ENCODE results near the gene CUZD1. TPM values are rescaled to one million over a fixed set of nuclear protein-coding genes. Genes with fewer than 3 reads are reported as not detected.

Gene CUZD1
- total RNA-seq, 2 experiments from 2014 or later, result 1.3 to 1.5 TPM

GRCh38 chr10:122841569-122841968 is 4.1 kb downstream of the CUZD1 start:
- H3K4me1 Mint-ChIP-seq (ENCODE audit: low read depth), result no peaks in the 10 kb centered on the region
- no peak for ATAC-seq
- H3K27ac Mint-ChIP-seq, result no peak overlapping the region
- POLR2A ChIA-PET, result no interaction called here
- H3K36me3 Mint-ChIP-seq (ENCODE audit: low read depth), result peaks cover 47% of the 10 kb centered on the region
- peaks cover 3% of the 10 kb centered on the region for H3K9me3 Mint-ChIP-seq
- H3K4me3 Mint-ChIP-seq, result no peak overlapping the region
- CTCF ChIA-PET, result no interaction called here
- intact Hi-C loops (cut with micrococcal nuclease), result no loop called here
- H3K27me3 Mint-ChIP-seq, result no peaks in the 10 kb centered on the region
- TF ChIP-seq, protein P1, sequence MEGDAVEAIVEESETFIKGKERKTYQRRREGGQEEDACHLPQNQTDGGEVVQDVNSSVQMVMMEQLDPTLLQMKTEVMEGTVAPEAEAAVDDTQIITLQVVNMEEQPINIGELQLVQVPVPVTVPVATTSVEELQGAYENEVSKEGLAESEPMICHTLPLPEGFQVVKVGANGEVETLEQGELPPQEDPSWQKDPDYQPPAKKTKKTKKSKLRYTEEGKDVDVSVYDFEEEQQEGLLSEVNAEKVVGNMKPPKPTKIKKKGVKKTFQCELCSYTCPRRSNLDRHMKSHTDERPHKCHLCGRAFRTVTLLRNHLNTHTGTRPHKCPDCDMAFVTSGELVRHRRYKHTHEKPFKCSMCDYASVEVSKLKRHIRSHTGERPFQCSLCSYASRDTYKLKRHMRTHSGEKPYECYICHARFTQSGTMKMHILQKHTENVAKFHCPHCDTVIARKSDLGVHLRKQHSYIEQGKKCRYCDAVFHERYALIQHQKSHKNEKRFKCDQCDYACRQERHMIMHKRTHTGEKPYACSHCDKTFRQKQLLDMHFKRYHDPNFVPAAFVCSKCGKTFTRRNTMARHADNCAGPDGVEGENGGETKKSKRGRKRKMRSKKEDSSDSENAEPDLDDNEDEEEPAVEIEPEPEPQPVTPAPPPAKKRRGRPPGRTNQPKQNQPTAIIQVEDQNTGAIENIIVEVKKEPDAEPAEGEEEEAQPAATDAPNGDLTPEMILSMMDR (IDR thresholded peaks at IDR 0.05), result no peak
- DNase-seq, result no peak

- TF ChIP-seq, protein P1 (IDR thresholded peaks at IDR 0.05), result no peak
- Mint-ChIP-seq H3K9me3 (peaks cover 1% of the 10 kb centered on the region), H3K4me3 (no peak overlapping the region), H3K27me3 (no peaks in the 10 kb centered on the region), H3K27ac (no peak overlapping the region), H3K4me1 (ENCODE audit: low read depth) (no peaks in the 10 kb centered on the region), H3K36me3 (ENCODE audit: low read depth) (peaks cover 47% of the 10 kb centered on the region)
- ATAC-seq (no peak), DNase-seq (no peak)
- ChIA-PET POLR2A (no interaction called here), CTCF (no interaction called here)
- intact Hi-C loops (cut with micrococcal nuclease), result no loop called here
Measured at GRCh38 chr10:122839505-122839904, 6.2 kb downstream of the CUZD1 start.

DNA sequence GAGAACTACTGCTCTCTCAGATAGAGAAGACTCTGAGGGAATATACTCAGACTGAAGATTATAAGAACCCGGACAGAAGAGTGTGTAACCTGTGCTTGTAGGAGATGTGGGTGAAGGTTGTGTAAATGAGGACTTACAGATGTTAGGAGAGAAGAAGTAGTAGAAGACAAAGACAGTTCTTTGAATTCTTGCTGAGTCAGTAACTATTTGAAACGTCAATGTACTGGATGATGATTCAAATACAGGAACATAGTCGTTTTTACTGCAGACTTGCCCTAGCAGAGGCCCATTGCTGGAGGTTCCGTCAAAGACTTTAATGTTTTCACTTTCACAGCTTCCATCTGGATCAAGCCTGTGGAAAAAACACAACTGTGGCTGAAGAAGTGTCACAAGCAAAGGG is 6.8 kb downstream of the CUZD1 start:
- Mint-ChIP-seq H3K36me3 (ENCODE audit: low read depth) (peaks cover 46% of the 10 kb centered on the region), H3K27me3 (no peaks in the 10 kb centered on the region), H3K4me1 (ENCODE audit: low read depth) (no peaks in the 10 kb centered on the region), H3K27ac (no peak overlapping the region), H3K9me3 (peaks cover 1% of the 10 kb centered on the region), H3K4me3 (no peak overlapping the region)
- ChIA-PET POLR2A (no interaction called here), CTCF (no interaction called here)
- intact Hi-C loops (cut with micrococcal nuclease), result no loop called here
- TF ChIP-seq, protein P1 (IDR thresholded peaks at IDR 0.05), result no peak
- DNase-seq (no peak), ATAC-seq (no peak)

DNA sequence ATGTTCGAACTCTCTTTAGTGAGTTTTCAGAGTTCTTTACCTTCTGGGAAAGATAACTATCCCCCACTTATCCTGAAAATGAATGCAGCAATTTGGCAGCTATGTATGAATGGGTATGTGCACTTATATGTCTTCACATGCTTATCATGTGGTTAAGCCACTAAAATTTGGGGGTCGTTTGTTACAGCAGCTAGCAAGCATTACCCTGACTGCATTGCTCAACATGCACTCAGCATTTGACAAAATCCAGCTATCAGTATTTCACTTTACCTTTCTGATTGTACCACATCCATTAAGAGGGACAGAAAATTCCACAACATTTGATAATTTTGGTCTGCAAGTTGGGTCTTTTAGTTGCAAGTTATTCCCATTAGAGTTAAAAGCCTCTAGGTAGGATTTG is 9.7 kb downstream of the CUZD1 start:
- Mint-ChIP-seq H3K9me3 (peaks cover 1% of the 10 kb centered on the region), H3K4me3 (no peak overlapping the region), H3K27ac (no peak overlapping the region), H3K4me1 (ENCODE audit: low read depth) (no peaks in the 10 kb centered on the region), H3K27me3 (no peaks in the 10 kb centered on the region), H3K36me3 (ENCODE audit: low read depth) (peaks cover 54% of the 10 kb centered on the region)
- ChIA-PET CTCF (no interaction called here), POLR2A (no interaction called here)
- ATAC-seq (no peak), DNase-seq (no peak)
- TF ChIP-seq, protein P1 (IDR thresholded peaks at IDR 0.05), result no peak
- intact Hi-C loops (cut with micrococcal nuclease), result no loop called here

GRCh38 chr10:122830965-122831353 is 14.7 kb downstream of the CUZD1 start:
- TF ChIP-seq, protein P1 (IDR thresholded peaks at IDR 0.05), result no peak
- DNase-seq (no peak), ATAC-seq (no peak)
- ChIA-PET CTCF (no interaction called here), POLR2A (no interaction called here)
- Mint-ChIP-seq H3K4me1 (ENCODE audit: low read depth) (no peaks in the 10 kb centered on the region), H3K36me3 (ENCODE audit: low read depth) (peaks cover 22% of the 10 kb centered on the region), H3K4me3 (no peak overlapping the region), H3K27ac (no peak overlapping the region), H3K9me3 (no peaks in the 10 kb centered on the region), H3K27me3 (no peaks in the 10 kb centered on the region)
- intact Hi-C loops (cut with micrococcal nuclease), result no loop called here
